GM08714 (cell line): ENCODE measurements around the gene HRAS.

Experiments used
- H3K4me3 ChIP-seq: fragments of 200-500 bp; sonication (Bioruptor generic); 2 replicates; pipeline ENCODE4 v1.5.1; 2014; ENCODE audit warnings: mild to moderate bottlenecking, low read length, inconsistent platforms
- ZNF274 ChIP-seq: IDR thresholded peaks from 2 replicates; pipeline ENCODE4 v1.6.1; 2012; ENCODE audit warnings: mild to moderate bottlenecking, low read depth, low read length

HRAS gene

GRCh38 chr11:506238-506994, 29.0 kb downstream of the HRAS start:
- no peak for TF ChIP-seq ZNF274
- peak overlapping the region; percentile 86 for H3K4me3 ChIP-seq

DNA sequence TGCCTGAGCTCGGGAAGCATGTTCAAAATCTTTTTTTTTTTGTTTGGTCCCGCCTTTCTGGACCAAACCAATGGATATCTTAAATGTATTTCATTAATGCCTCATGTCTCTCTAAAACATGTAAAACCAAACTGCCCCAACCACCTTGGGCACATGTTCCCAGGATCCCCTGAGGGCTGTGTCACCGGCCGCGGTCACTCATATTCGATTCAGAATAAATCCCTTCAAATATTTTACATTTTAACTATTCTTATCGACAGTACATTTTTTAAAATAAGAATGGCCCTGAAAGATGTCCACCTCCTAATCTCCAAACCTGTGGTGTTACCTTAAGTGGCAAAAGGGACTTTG, 30.4 kb downstream of the HRAS start:
- peak overlapping the region; percentile 42; the same call in 1 of the 2 replicates for H3K4me3 ChIP-seq
- no peak for TF ChIP-seq ZNF274

GRCh38 chr11:504053-504993, 31.1 kb downstream of the HRAS start:
- peak overlapping the region; percentile 42; the same call in 1 of the 2 replicates for H3K4me3 ChIP-seq
- TF ChIP-seq ZNF274: no peak

- TF ChIP-seq ZNF274: no peak
- H3K4me3 ChIP-seq: no peak overlapping the region; the same call in 1 of the 2 replicates
Measured at GRCh38 chr11:503179-503981, 32.0 kb downstream of the HRAS start.

- TF ChIP-seq ZNF274: no peak
Measured at GRCh38 chr11:502288-503178, 32.8 kb downstream of the HRAS start.

GRCh38 chr11:501683-502287, 33.6 kb downstream of the HRAS start:
- TF ChIP-seq ZNF274: no peak
- H3K4me3 ChIP-seq: no peak overlapping the region

More at GRCh38 chr11:502288-503178, 32.8 kb downstream of the HRAS start:
- no peak overlapping the region for H3K4me3 ChIP-seq

GRCh38 chr11:501001-501682, 34.2 kb downstream of the HRAS start:
- H3K4me3 ChIP-seq: no peak overlapping the region
- no peak for TF ChIP-seq ZNF274

GRCh38 chr11:499201-500076, 35.9 kb downstream of the HRAS start:
- no peak for TF ChIP-seq ZNF274
- no peak overlapping the region for H3K4me3 ChIP-seq

GRCh38 chr11:498297-499181, 36.8 kb downstream of the HRAS start:
- no peak overlapping the region for H3K4me3 ChIP-seq
- TF ChIP-seq ZNF274: no peak

GRCh38 chr11:497565-498296, 37.6 kb downstream of the HRAS start:
- no peak overlapping the region for H3K4me3 ChIP-seq
- TF ChIP-seq ZNF274: no peak
